ENCODE data around the gene RASA3.
A peak's percentile ranks its signal among the peaks of the same experiment; 100 is the strongest.

The RASA3 gene

DNA sequence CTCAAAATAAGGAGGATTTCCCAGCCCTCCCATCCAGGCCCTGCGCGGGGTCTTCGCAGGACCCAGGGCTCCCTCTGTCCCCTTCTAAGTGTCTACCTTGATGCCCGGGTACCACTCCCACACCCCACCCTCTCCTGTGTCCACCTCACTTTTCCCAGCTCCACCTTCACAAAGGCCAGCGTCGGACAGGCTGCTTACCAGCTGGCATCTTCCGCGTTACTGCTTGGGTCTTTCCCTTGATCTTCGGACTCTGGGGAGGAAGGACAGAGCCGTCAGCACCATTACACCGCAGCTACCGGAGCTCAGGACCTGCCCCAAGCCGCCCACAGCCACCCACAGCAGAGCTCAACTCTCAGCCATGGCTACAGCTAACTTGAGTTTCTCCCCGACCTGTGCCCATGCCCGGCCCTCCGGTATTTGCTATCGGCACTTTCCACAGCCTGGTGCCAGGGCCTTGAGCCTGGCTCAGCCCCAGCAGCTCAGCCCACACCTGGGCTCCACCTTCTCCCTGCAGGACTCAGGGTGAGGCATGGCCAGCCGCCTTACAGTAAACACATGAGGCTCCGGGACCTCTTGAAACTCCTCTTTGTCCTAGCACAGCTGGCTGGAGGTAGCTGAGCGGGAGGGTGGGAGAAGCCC, 162.3 kb downstream of the RASA3 start:
- H3K4me3 ChIP-seq (ENCODE audit: low read length) = no peak overlapping the region
- H3K9me3 ChIP-seq (replicated peaks; ENCODE audit: insufficient read depth, low read length) = no peaks in the 10 kb centered on the region
- H3K79me2 ChIP-seq (ENCODE audit: low read length) = no peaks in the 10 kb centered on the region
- H3K4me1 ChIP-seq (ENCODE audit: low read length) = no peaks in the 10 kb centered on the region
- DNase-seq = no peak
- H3K9me2 ChIP-seq (replicated peaks; ENCODE audit: insufficient read depth, low read length) = no peaks in the 10 kb centered on the region
- H2AFZ ChIP-seq (ENCODE audit: low read length) = no peak overlapping the region
- TF ChIP-seq, protein P1, sequence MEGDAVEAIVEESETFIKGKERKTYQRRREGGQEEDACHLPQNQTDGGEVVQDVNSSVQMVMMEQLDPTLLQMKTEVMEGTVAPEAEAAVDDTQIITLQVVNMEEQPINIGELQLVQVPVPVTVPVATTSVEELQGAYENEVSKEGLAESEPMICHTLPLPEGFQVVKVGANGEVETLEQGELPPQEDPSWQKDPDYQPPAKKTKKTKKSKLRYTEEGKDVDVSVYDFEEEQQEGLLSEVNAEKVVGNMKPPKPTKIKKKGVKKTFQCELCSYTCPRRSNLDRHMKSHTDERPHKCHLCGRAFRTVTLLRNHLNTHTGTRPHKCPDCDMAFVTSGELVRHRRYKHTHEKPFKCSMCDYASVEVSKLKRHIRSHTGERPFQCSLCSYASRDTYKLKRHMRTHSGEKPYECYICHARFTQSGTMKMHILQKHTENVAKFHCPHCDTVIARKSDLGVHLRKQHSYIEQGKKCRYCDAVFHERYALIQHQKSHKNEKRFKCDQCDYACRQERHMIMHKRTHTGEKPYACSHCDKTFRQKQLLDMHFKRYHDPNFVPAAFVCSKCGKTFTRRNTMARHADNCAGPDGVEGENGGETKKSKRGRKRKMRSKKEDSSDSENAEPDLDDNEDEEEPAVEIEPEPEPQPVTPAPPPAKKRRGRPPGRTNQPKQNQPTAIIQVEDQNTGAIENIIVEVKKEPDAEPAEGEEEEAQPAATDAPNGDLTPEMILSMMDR (IDR thresholded peaks at IDR 0.05; ENCODE audit: low read length) = no peak
- TF ChIP-seq EZH2phosphoT487 (IDR thresholded peaks at IDR 0.05; ENCODE audit: low read length) = no peak
- no peak for TF ChIP-seq EZH2 (optimal IDR thresholded peaks at IDR 0.05; ENCODE audit: low read depth, low read length)
- no peaks in the 10 kb centered on the region for H4K20me1 ChIP-seq (ENCODE audit: insufficient read depth, low read length)
- no peak overlapping the region for H3K27ac ChIP-seq (ENCODE audit: low read length)
- H3K36me3 ChIP-seq (replicated peaks; ENCODE audit: insufficient read depth, low read length) = 0 out of 2 replicates have a peak, but pooled peaks cover 1% of the 10 kb centered on the region
- H3F3A ChIP-seq (ENCODE audit: insufficient read depth, low read length) = no peaks in the 10 kb centered on the region
- no peaks in the 10 kb centered on the region for H3K27me3 ChIP-seq (replicated peaks; ENCODE audit: insufficient read depth, low read length)
- H3K4me2 ChIP-seq (ENCODE audit: low read depth, low read length) = no peak overlapping the region
- H3K9ac ChIP-seq (ENCODE audit: low read length) = no peak overlapping the region

DNA sequence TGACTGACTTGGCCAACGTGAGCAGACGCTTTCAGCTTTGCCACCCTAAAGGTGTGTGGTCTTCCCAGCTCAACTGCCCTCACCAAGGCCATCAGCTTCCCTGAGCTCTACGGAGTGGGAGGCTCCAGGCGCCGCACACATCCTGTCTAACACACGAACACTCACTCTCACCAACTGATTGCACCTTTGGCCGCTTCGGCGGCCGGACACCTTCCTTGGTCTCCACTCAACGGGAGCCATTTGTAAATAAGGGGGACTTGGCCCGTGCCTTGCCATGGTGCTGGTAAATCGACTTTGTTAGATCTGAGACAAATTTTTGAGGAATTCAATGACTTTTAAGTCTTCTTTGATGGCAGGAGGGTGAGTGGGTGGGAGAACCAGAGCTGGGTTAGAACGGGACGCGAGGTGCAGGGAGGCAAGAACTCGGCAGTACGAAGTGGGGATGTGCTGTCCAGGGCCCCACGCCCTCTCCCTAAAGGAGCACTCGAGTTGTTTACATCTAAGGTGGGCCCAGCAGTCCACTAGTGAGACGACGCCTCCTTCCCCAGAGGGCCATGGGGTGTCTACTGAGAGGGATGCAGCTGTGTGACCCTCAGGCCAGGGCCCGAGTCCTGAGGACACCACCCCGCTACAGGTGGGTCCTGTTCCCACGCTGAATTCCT, 163.0 kb downstream of the RASA3 start:
- no peak for DNase-seq
- Histone ChIP-seq H3K27ac (ENCODE audit: low read length) (no peak overlapping the region), H3K27me3 (replicated peaks; ENCODE audit: insufficient read depth, low read length) (no peaks in the 10 kb centered on the region), H2AFZ (ENCODE audit: low read length) (no peak overlapping the region), H3K4me2 (ENCODE audit: low read depth, low read length) (no peak overlapping the region), H3K9ac (ENCODE audit: low read length) (no peak overlapping the region), H3K4me3 (ENCODE audit: low read length) (no peak overlapping the region), H3K36me3 (replicated peaks; ENCODE audit: insufficient read depth, low read length) (no peaks in the 10 kb centered on the region), H3K9me2 (replicated peaks; ENCODE audit: insufficient read depth, low read length) (no peaks in the 10 kb centered on the region), H3K79me2 (ENCODE audit: low read length) (no peaks in the 10 kb centered on the region), H3F3A (ENCODE audit: insufficient read depth, low read length) (no peaks in the 10 kb centered on the region), H3K4me1 (ENCODE audit: low read length) (no peaks in the 10 kb centered on the region), H4K20me1 (ENCODE audit: insufficient read depth, low read length) (no peaks in the 10 kb centered on the region), H3K9me3 (replicated peaks; ENCODE audit: insufficient read depth, low read length) (no peaks in the 10 kb centered on the region)
- TF ChIP-seq EZH2phosphoT487 (IDR thresholded peaks at IDR 0.05; ENCODE audit: low read length) = no peak
- TF ChIP-seq, protein P1 (IDR thresholded peaks at IDR 0.05; ENCODE audit: low read length) = no peak
- TF ChIP-seq EZH2 (optimal IDR thresholded peaks at IDR 0.05; ENCODE audit: low read depth, low read length) = no peak

DNA sequence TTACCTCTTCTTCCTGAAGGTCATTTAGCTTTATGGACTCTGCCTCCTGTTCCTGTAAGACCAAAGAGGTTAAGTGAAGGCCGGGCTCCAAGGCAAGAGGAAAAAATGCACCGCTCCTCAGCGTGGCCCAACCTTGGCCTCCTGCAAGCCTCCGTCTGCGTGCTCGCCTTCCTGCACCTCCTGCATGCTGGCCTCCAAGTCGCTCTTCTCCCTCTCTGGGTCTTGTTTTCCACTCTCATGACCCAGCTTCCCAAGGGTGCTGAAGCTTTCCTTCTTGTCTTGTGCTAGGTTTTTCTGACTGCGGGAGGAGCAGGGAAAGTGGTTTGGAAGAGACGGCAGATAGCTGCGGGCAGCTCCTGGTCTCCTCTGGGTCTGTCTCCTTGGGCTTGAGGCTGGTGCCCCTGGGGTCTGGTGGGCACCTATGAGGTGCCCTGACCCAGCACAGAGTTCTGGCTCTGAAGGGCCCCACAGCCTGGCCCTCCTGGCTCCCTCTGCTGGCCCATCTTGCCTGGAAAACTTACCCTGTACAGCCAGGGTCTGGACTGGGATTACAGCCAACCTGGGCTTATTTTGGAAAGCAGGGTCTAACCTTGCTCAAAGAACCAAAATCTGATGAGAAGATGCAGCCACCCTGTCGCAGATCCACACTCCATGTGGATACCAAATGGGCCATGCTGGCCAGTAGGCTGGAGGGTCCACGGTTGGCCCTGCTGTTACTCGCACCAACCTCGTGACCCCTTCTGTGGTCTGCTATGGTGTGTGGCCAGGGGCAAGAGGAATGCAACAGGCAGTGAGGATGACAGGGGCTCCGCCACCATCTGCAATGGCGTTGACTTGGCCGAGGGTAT, 163.7 kb downstream of the RASA3 start:
- Histone ChIP-seq H3K27me3 (replicated peaks; ENCODE audit: insufficient read depth, low read length) (no peaks in the 10 kb centered on the region), H3F3A (ENCODE audit: insufficient read depth, low read length) (no peaks in the 10 kb centered on the region)
- no peak for TF ChIP-seq EZH2 (optimal IDR thresholded peaks at IDR 0.05; ENCODE audit: low read depth, low read length)
- TF ChIP-seq, protein P1 (IDR thresholded peaks at IDR 0.05; ENCODE audit: low read length) = peak; percentile 14; the same call in 1 of the 2 replicates

More for the DNA sequence above, 163.7 kb downstream of the RASA3 start:
- no peaks in the 10 kb centered on the region for H3K36me3 ChIP-seq (replicated peaks; ENCODE audit: insufficient read depth, low read length)
- H3K27ac ChIP-seq (ENCODE audit: low read length) = no peak overlapping the region
- no peaks in the 10 kb centered on the region for H3K79me2 ChIP-seq (ENCODE audit: low read length)
- no peak for DNase-seq
- no peak overlapping the region for H3K4me2 ChIP-seq (ENCODE audit: low read depth, low read length)
- no peak overlapping the region for H3K9ac ChIP-seq (ENCODE audit: low read length)
- no peak overlapping the region for H2AFZ ChIP-seq (ENCODE audit: low read length)
- no peaks in the 10 kb centered on the region for H3K9me2 ChIP-seq (replicated peaks; ENCODE audit: insufficient read depth, low read length)
- no peak overlapping the region for H3K4me3 ChIP-seq (ENCODE audit: low read length)
- no peaks in the 10 kb centered on the region for H3K9me3 ChIP-seq (replicated peaks; ENCODE audit: insufficient read depth, low read length)
- no peaks in the 10 kb centered on the region for H3K4me1 ChIP-seq (ENCODE audit: low read length)
- H4K20me1 ChIP-seq (ENCODE audit: insufficient read depth, low read length) = no peaks in the 10 kb centered on the region

All from MM.1S (cell line).